Panc1 (cell line): ENCODE measurements around the gene SLC22A3. TPM values are rescaled to one million over a fixed set of nuclear protein-coding genes. Genes with fewer than 3 reads are reported as not detected.

Experiments
- ATAC-seq: fragments of 200-7000 bp; cut with Tn5 transposase; 2 replicates; pipeline ENCODE4 v1.9.1; 2020; ENCODE audit warnings: mild to moderate bottlenecking, moderate library complexity
- BruUV-seq: library from RNA; stranded (reverse); fragments of 400-500 nt; replicated peaks from 2 replicates; lab custom pipeline; 2021; lab: Mats Ljungman, UMichigan
- CTCF ChIA-PET: fragments of 300-600 bp; sonication (Branson Sonifier 250); formaldehyde crosslinking; loops from one replicate; lab custom pipeline; 2022; ENCODE audit warnings: antibody characterized with exemption; lab: Charles Lee
- POLR2A ChIA-PET: fragments of 300-600 bp; sonication (Branson Sonifier 250); formaldehyde crosslinking; loops from one replicate; lab custom pipeline; 2022; ENCODE audit warnings: antibody characterized with exemption; lab: Charles Lee
- DNase-seq: peaks from one replicate; pipeline ENCODE4 v3.0.0-alpha.2; 2010; ENCODE audit warnings: low read depth, low spot score
- H3K27ac ChIP-seq: 2 replicates; pipeline ENCODE4 v1.5.1; 2011; ENCODE audit warnings: mild to moderate bottlenecking, low read length, inconsistent platforms
- H3K27me3 ChIP-seq: fragments of 200-500 bp; sonication (Bioruptor generic); 2 replicates; pipeline ENCODE4 v1.6.0; 2014; ENCODE audit warnings: low read length, inconsistent platforms; ENCODE audit not compliant: control insufficient read depth, insufficient read depth
- H3K36me3 ChIP-seq: fragments of 200-500 bp; sonication (Bioruptor generic); 2 replicates; pipeline ENCODE4 v1.5.1; 2014; ENCODE audit warnings: inconsistent platforms, mild to moderate bottlenecking, low read length, moderate library complexity; ENCODE audit not compliant: control insufficient read depth, insufficient read depth
- H3K4me1 ChIP-seq: 2 replicates; pipeline ENCODE4 v1.5.1; 2011; ENCODE audit warnings: inconsistent platforms, mild to moderate bottlenecking, low read length, moderate library complexity; ENCODE audit not compliant: control insufficient read depth, insufficient read depth
- H3K4me3 ChIP-seq, 2 experiments: 2 replicates each; pipeline ENCODE4 v1.5.1; 2011 to 2012; ENCODE audit warnings: low read depth in 2 of 2, low read length in 2 of 2, mild to moderate bottlenecking in 2 of 2, inconsistent platforms in 1 of 2, moderate library complexity in 1 of 2
- H3K9me3 ChIP-seq: fragments of 200-500 bp; sonication (Bioruptor generic); 2 replicates; pipeline ENCODE4 v1.5.1; 2014; ENCODE audit warnings: low read depth, mild to moderate bottlenecking, inconsistent platforms, low read length, moderate library complexity; ENCODE audit not compliant: control insufficient read depth, insufficient read depth
- CTCF ChIP-seq: fragments of 450-650 bp; IDR thresholded peaks from 2 replicates; pipeline ENCODE4 v1.5.1; 2017; ENCODE audit warnings: mild to moderate bottlenecking
- POLR2AphosphoS5 ChIP-seq: IDR thresholded peaks from 2 replicates; pipeline ENCODE4 v1.6.1; 2012; ENCODE audit warnings: mild to moderate bottlenecking, low read depth, low read length, moderate library complexity
- SIN3A ChIP-seq: IDR thresholded peaks from 2 replicates; pipeline ENCODE4 v1.6.1; 2012; ENCODE audit warnings: low read depth, mild to moderate bottlenecking, low read length, moderate library complexity, borderline replicate concordance; ENCODE audit not compliant: insufficient read depth
- TCF7L2 ChIP-seq: IDR thresholded peaks from 2 replicates; pipeline ENCODE4 v1.6.1; 2011; ENCODE audit warnings: mild to moderate bottlenecking, low read depth, low read length, inconsistent platforms
- in situ Hi-C: cut with HindIII; loops from 2 replicates; pipeline ENCODE4 v1.10.0; 2016; ENCODE audit warnings: low sequenced_read_pairs, low pct_unique_long_range_greater_than_20kb
- intact Hi-C: fragments of 100-400 bp; cut with micrococcal nuclease; formaldehyde crosslinking; loops from one replicate; pipeline ENCODE4 v1.10.0; 2022; ENCODE audit not compliant: unreplicated experiment
- total RNA-seq: library from RNA; stranded (reverse); gene quantifications from one replicate; pipeline ENCODE4 v1.2.1, GENCODE V29; 2021; ENCODE audit not compliant: unreplicated experiment
- TF ChIP-seq, protein P1 (sequence below), 2 experiments: IDR thresholded peaks; 2 replicates each; pipeline ENCODE4 v1.6.1; 2011 to 2012; ENCODE audit warnings: low read depth in 2 of 2, control low read depth in 1 of 2, low read length in 1 of 2, mild to moderate bottlenecking in 1 of 2, moderate library complexity in 1 of 2; ENCODE audit not compliant: insufficient read depth in 1 of 2

The SLC22A3 gene
- total RNA-seq, 1 experiment from 2014 or later = not detected

DNA sequence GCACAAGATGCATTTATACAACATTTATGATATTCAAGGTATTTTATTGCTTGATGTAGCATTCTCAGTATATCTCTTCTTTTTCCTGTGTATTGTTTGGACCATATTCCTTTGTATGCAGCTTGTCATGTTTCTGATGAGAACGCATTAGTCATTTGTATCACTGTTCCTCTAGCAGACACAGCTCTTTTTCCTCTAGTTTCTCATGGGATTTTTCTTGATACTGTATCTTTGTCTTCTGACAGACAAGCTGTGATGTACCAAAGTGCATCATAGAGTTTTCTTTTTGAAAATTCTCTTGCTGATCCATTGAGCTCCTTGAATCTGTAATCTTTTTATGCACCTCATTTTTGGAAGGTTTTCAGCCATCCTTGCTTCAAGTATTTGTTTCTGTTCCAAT lies 140.9 kb downstream of the SLC22A3 start:
- ATAC-seq (no peak), DNase-seq (no peak)
- no peak overlapping the region for H3K4me3 ChIP-seq
- BruUV-seq = no TSS peak
- in situ Hi-C loops (no loop called here), intact Hi-C loops (no loop called here)
- no peaks in the 10 kb centered on the region for H3K27me3 ChIP-seq
- H3K36me3 ChIP-seq = no peaks in the 10 kb centered on the region
- H3K4me1 ChIP-seq = no peaks in the 10 kb centered on the region
- ChIA-PET POLR2A (no interaction called here), CTCF (no interaction called here)
- TF ChIP-seq TCF7L2 (no peak), CTCF (no peak), SIN3A (no peak), POLR2AphosphoS5 (no peak)
- TF ChIP-seq, protein P1, sequence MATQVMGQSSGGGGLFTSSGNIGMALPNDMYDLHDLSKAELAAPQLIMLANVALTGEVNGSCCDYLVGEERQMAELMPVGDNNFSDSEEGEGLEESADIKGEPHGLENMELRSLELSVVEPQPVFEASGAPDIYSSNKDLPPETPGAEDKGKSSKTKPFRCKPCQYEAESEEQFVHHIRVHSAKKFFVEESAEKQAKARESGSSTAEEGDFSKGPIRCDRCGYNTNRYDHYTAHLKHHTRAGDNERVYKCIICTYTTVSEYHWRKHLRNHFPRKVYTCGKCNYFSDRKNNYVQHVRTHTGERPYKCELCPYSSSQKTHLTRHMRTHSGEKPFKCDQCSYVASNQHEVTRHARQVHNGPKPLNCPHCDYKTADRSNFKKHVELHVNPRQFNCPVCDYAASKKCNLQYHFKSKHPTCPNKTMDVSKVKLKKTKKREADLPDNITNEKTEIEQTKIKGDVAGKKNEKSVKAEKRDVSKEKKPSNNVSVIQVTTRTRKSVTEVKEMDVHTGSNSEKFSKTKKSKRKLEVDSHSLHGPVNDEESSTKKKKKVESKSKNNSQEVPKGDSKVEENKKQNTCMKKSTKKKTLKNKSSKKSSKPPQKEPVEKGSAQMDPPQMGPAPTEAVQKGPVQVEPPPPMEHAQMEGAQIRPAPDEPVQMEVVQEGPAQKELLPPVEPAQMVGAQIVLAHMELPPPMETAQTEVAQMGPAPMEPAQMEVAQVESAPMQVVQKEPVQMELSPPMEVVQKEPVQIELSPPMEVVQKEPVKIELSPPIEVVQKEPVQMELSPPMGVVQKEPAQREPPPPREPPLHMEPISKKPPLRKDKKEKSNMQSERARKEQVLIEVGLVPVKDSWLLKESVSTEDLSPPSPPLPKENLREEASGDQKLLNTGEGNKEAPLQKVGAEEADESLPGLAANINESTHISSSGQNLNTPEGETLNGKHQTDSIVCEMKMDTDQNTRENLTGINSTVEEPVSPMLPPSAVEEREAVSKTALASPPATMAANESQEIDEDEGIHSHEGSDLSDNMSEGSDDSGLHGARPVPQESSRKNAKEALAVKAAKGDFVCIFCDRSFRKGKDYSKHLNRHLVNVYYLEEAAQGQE (IDR thresholded peaks at IDR 0.05; ENCODE audit: insufficient read depth in 1 of 2, low read depth in 2 of 2, low read length in 1 of 2) = no peak
- no peaks in the 10 kb centered on the region for H3K9me3 ChIP-seq
- H3K27ac ChIP-seq = no peak overlapping the region

DNA sequence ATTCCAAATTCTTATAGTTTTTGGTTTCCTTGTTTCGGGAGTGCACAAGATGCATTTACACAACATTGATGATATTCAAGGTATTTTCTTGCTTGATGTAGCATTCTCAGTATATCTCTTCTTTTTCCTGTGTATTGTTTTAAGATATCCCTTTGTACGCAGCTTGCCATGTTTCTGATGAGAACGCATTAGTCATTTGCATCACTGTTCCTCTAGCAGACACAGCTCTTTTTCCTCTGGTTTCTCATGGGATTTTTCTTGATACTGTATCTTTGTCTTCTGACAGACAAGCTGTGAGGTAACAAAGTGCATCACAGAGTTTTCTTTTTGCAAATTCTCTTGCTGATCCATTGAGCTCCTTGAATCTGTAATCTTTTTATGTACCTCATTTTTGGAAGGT lies 146.4 kb downstream of the SLC22A3 start:
- intact Hi-C loops (no loop called here), in situ Hi-C loops (no loop called here)
- POLR2A ChIA-PET = no interaction called here
- no peak overlapping the region for H3K4me3 ChIP-seq
- TF ChIP-seq, protein P1 (IDR thresholded peaks at IDR 0.05; ENCODE audit: insufficient read depth in 1 of 2, low read depth in 2 of 2, low read length in 1 of 2) = no peak
- no peak for TF ChIP-seq SIN3A
- H3K9me3 ChIP-seq = no peaks in the 10 kb centered on the region
- H3K36me3 ChIP-seq = no peaks in the 10 kb centered on the region
- H3K27ac ChIP-seq = no peak overlapping the region
- H3K4me1 ChIP-seq = no peaks in the 10 kb centered on the region
- no peaks in the 10 kb centered on the region for H3K27me3 ChIP-seq
- CTCF ChIA-PET = no interaction called here
- no peak for ATAC-seq
- no TSS peak for BruUV-seq
- DNase-seq = no peak
